Activated T-cell treated with anti-CD3 and anti-CD28 coated beads for 48 hours (primary cell): ENCODE results near the gene SMIM13.

Experiments used
- DNase-seq: peaks from one replicate; pipeline ENCODE4 v3.0.0-alpha.2; 2020; ENCODE audit warnings: low read depth

The SMIM13 gene

DNA sequence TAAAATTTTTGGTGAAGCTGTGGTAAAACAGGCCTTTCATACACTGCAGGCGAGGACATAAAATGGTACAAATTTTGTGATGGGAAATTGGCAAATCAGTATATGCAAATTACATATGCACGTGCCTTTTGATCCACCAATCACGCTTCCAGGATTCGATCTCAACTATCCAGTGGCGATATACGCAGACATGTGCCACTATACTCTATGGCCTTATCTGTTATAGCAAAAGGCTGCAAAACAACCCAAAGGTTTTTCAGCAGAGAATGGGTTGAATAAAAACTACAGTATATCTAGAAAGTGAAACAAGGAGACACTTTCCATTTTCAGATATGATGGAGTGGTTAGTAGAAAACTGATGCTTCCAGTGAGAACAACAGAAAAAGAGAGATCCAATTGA lies 59.8 kb downstream of the SMIM13 start:
- no peak for DNase-seq

DNA sequence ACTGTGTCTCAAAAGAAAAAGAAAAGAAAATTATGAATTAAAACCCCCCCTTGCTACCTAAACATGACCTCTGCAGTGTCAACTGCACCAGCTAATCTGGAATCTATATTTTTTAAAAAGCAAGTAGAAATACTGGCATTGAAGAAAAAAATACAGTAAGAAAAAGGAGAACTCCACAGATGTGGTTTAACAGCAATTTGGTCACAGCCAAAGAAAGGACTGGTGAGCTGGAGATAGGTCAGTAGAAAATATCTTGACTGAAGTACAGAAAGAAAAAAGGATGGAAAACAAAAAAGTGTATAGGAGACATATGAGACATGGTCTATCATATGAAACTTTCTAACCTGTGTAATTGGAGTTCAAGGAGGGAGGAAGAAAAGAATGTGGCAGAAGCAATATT lies 62.0 kb downstream of the SMIM13 start:
- DNase-seq = no peak

DNA sequence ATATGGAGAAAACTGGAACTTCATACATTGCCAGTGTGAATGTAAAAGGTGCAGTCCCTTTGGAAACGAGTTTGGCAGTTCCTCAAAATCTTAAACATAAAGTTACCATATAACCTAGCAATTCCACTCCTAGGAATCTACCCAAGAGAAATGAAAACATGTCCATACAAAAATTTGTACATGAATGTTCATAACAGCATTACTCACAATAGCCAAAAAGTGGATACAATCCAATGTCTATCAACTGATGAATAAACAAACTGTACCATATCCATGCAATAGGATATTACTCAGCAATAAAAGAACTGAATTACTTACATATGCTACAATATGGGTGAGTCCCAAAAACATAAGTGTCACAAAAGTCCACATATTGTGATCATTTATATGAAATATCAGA lies 66.6 kb downstream of the SMIM13 start:
- no peak for DNase-seq

DNA sequence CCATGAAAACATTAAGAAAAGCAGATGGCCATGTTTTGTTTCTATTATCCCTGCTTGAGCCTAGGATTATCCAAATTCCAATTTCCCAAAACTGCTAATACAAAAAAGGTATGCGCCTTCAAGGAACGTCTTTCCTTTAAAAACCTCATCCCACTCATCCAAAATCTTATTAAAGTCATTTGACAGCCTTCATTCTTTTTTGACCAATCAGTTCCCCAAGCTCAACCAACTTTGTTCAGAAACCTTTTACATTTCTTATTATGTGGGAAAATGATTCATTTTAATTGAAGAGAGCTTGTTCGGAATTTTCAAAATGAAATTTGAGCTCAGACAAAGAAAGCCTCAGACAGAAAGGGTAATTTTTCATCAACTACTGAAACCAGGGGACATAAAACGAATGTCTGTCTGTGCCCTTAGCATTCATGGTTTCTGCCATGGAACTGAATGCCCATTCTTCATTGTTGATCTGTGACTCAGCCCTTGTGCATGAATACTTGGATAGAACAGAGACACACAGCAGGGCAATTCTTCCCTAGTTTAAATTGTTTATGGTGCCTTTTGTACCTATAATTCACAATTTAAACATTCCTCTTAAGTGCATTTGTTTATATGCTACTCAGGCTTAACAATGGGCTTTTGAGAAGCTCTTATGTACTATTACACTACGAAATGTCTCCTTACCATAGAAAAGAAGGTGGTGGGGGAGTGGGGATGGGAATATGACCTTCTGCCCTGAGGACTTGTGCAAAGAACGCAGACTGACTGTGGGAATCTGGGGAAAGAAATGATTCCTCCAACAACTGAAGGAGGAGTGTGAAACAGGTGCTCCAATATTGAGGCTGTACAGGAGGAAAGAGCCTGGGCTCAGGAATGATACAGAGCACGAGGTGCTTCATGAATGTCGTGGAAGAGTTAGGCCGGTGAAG lies 67.7 kb downstream of the SMIM13 start:
- DNase-seq = no peak

DNA sequence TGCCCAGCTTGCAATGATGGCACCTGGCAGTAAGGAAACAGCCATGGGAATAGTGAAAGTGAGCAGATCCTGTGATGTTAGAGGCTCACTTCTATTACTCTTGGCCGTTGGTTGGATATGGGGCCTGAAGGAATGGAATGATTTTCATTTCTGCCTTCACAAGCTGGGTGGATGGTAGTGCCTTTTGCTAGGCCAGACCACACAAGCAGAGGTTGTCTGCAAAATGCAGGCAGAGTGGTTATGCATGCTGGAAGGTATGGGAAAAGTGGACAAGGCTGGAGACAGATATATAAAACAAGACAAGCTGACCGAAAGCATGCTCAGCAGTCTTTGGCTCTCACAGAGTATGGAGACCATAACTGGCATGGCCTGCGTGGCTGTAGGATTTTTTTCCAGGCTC lies 68.6 kb downstream of the SMIM13 start:
- DNase-seq = no peak

DNA sequence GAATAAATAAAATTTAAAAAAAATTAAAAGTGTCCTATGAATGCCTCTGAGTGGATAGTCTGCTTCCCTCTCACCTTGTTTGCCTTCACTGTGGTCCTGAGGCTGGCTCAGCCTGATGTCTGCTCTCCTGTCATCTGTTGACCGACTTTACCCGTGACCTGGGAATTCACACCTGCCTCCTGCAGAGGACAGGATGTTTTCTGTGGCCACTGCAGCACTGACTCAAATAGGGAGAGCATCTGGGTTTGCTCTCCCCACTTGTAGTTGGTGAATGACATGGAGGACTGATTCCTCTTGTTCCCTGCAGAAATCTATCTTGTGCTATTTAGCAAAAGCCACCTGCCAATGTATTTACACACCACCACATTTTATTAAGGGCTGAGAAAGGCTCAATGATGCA lies 70.3 kb downstream of the SMIM13 start:
- DNase-seq = peak; percentile 7

DNA sequence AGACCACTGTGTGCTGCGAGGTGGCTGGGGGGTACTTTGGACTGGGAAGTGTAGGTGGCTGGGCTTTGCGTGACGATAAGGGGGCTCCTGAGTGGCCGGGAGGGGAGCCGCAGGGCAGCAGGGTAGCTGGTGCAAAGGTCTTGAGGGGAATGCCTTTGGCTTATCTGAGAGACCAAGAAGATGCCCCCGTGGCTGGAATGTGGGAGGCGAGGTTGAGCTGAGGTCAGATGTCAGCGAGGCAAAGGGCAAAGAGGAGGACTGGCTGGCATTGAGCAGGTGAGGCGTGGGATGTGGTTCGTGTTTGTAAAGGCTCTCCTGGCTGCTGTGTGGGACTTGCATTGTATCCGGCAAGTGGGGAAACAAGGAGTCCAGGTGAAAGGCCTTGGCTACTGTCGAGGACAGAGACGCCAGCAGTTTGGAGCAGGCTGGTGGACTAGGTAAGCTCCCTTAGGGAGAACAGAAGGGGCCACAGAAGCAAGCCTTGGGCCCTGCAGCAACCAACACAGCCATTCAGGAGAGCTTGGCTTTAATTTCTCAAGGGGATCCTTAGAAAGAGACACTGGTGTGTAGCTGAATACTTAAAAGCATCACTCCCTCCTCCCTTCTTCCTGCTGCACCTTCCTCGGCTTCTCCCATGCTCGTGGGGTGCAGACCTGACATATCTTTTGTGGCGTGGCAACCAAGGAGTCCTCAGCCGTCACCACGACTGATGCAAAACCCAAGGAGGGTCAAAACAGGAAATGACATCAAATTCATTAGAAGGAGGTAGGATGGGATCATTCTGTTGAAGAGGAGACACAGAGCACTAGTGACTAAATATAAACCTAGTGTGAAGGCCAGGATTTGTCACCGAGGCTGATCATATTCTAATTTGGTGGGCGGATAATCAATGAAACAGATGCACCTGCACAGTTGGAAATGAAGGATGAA lies 71.3 kb downstream of the SMIM13 start:
- DNase-seq = no peak

DNA sequence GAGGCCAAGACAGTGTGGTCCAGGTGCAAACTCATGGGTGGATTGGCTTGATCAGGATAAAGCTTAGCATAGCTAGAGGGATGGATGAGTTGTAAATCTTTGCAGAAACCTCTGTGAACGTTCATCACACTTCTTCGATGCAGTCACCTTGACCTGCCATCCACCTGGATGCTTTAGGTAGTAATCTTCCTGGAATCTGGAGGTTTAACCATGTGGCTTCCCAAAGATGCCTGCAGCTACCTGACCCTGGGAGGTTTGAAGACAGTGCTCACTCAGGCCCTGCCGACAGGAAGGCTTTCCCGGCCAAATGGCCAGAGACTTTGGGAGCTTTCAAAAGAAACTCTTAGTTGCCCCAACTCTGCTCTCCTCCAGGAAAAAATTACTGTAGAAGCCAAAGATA lies 73.3 kb downstream of the SMIM13 start:
- no peak for DNase-seq

DNA sequence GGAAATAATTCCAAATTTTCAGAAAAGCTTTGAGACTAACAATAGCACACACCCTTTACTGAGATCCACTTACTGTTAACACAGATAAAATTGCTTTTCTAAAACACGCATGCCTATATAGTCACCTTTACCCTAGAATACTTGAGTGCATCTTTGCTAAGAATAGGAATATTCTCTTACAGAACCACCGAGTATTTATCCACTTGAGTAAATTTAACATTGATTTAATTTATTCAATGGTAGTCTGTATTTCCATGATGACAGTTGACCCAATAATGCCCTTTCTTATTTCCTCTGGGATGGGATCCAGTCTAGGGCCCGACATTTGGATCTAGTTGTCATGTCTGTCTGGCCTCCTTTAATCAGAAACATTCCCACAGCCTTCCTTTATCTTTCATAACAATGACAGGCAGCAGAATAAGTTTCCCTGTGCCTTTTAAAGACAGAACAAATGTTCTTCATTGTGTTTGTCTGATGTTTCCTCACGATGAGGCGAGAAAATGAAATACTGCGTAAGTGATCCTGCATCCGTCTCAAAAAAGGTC lies 74.5 kb downstream of the SMIM13 start:
- DNase-seq = no peak

DNA sequence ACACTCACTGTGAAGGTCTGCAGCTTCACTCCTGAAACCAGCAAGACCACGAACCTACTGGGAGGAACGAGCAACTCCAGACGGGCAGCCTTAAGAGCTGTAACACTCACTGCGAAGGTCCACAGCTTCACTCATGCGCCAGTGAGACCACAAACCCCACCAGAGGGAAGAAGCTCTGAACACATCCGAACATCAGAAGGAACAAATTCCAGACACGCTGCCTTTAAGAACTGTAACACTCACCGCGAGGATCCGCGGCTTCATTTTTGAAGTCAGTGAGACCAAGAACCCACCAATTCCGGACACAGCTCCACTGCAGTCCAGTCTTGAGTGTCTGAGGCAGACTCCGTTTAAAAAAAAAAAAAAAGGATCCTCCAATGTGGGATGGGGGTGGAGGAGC lies 78.3 kb downstream of the SMIM13 start:
- DNase-seq = no peak

DNA sequence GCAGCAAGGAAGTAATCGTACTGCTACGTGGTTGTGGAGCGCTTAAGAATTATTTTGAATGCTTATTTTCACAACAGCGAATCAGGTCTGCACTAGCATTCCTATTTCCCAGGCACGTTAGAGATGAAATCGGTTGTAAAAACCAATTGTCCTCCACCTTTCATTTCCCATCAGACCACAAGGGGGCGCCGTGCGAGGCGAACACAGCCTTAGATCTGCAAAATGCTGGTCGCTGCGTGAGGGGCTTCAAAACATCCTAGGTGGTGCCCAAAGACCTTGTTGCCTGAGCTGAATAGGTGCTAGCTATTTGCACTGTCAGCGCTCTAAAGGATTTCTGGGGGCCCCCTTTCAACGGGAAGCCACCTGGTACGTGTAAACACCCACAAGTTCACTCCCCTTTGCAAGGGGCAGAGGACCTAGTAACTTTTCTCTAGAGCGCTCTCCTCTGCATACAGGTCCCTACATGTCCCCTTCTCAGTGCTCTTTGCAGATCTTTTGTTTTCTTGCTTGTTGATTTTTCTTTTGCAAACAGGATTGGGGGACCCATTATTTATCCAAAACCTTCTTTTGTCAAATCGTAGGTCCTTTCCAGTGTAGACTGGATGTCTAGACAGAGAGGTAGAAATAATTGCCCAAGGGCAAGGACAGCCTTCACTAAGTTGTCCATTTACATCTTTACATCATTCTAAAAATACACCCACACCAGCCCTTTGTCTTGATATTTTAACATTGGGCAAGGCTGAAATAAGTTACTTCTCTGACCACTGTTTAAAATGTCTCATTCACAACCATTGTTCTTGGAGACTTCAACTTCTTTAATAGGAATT lies 79.1 kb downstream of the SMIM13 start:
- DNase-seq = peak; percentile 63

DNA sequence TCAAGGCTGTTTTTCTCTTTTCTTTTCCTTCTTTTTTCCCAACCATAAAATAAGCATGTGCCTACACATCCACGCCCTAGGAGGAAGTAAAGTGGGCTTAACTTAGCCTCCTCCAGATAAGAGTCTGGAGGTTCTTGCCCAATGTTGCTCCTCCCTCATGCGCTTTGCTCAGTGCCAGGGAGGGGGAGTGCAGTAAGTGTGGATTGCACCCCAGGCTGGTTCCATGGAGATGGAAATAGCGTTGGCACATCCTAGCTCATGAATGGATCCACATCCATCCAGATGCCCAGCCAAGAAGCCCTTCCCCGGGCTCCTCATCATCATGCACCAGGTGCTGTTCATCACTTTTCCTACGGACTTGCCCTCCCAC lies 80.6 kb downstream of the SMIM13 start:
- no peak for DNase-seq

DNA sequence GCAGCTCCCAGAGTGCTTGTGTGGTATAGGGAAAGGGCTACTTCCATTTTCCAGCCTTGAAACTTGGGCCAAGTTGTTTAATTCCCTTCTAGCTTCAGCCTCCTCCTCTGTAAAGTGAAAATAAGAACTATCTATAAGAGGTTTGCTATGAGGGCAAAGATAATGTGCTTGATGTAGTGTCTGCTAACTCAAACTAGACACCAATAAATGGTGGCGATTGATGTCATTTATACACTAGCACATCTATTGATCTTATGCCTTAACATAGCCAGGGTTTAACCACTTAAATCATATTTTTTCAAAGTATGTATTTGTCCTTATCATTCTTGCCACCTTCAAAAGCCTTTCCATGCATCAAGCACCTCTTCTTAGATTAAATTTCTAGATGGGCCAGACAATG lies 83.6 kb downstream of the SMIM13 start:
- no peak for DNase-seq

DNA sequence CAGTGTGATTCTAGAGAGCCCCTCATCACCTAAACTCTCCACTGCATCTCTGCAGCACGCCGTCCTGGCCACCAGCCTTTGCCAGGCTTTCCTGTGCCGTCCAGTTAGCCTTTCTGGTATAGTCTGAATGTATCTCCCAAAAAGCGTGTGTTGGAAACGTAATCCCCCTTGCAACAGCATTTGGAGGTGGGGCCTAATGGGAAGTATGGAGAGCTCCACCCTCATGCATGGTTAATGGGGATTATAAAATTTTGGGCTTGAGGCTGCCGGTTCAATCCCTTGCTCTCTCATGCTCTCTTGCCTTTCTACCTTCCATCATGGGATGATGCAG lies 85.4 kb downstream of the SMIM13 start:
- DNase-seq = no peak

DNA sequence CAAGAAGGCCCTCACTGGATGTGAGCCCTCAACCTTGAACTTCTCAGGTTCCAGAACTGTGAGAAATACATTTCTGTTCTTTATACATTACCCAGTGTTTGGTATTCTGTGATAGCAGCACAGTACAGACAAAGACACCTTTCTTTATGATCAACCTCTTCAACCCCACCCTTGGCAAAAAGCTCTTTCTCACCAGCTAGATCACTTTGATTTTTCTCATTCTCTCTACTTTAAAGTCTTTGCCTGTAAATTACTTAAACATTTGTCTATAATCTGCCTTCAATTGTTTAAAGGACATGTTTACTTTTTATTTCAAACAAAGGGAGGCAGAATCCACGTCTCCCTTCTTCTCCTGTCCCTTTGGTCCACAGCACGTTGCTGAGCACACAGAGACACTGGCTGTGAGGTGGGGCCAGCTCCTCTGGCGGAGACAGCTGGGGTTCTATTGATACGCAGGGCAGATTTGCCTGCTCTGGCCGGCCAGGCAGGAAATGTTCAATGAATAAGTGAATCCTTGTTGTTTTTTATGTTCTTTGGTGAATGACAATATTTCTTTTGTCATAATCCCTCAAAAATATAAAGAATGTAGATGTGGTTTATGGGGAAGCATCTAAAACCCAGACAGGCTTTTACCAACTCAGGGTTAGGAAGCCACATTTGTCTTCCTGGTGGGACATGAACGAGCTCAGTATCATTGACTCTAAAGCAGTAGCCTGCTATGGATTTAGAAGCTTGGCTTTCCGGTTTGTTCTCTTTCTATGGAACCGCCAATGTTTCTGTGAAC lies 86.0 kb downstream of the SMIM13 start:
- no peak for DNase-seq

DNA sequence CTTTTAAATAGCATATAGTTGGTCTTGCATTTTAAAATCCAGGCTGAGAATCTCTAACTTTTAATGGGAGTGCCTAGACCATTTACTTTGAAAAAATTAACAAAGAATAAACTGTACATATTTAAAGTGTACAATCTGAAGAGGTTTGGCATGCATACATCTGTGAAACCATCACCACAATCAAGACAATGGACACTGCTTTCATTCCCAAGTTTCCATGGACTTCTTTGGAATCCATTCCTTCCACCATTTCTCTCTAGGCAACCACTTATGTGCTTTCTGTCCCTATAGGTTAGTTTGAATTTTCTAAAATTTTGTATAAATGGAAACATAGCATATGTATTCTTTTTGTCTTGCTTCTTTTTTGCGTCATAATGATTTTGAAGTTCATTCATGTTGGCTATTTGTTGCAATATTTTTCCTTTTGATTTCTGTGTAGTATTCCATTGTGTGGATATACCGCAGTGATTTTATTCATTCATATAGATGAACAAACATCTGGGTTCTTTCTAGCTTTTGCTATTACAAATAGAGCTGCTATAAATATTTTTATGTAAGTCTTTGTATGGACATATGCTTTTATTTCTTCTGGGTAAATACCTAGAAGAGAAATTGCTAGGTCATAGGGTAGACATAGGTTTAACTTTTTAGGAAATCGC lies 88.0 kb downstream of the SMIM13 start:
- no peak for DNase-seq

DNA sequence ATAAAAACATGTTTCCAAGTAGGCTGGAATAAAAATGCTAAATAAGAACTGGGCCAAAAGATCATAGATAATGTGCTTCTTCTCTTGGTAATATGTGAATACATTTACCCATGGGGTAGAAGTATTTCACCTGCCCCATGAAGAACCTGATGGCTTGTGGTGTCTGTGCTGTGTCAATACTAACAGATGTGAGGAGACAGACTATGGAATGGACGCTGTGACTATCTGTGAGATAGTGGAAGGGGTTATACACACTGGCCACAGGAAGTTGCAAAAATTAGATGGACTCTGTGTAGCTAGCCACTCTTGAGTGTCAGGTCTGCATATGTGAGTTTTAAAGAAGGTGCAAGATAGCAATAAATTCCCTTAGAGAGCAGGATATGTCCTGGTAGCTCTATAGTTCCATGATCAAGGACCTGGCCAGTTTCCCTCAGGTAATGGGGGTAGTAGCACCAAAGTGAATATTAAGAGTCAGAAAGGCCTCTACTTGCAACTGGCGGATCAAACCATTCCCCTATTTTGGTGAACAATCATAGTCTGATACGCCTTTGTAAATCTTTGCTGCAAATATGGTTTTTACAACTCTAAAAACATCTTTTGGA lies 90.2 kb downstream of the SMIM13 start:
- no peak for DNase-seq

DNA sequence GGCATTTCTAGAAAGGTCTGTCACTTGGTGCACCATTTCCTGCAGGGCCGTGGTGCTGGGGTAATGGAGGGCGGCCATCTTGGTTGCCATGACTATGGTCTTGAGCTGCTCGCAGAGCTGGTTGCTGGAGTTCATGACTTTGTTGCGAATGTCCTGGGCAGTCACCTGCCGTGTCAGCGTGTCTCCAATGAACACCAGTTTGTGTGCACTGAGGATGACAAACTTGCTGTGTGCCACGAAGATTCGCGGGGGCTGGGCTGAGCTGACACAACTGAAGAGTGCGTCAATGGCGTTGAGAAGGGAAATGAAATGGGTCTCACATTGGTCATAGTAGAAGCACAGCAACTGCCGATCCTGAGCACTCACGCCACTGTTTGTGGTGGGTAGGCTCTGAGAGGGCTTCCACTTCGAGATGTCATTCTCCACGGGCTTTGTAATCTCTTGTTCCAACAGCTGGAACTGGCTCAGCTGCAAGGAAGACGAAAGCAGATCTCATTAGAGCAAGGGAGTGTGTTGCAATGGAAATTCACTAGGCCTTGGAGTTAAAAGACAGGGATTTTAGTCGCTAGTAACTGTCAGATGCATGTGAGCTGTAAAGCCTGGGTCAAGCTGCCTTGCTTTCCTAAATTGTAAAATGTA lies 91.7 kb downstream of the SMIM13 start:
- no peak for DNase-seq

DNA sequence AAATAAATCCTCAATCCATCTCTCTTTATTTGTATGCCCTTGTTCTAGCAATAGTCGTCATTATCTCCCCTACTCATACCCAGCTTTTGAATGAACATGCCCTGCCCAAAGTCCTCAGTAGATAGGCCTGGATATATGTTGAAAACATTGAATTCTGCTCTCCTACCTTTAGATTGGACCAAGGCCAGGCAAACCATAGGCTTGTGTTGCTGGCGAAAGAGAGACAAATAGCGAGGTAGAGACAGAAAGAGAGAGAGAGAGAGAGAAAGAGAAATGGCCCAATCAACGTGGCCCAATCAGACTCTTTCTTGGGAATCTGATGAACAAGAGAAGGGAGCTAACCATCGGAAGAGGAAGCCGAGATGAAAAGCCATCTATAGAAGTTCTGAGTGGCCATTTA lies 93.7 kb downstream of the SMIM13 start:
- DNase-seq = no peak
